Neuronal stem cell (in vitro differentiated cells): ENCODE data around the gene CHPF2.

Experiments used
- DNase-seq: peaks from one replicate; pipeline ENCODE4 v3.0.0-alpha.2; 2013; ENCODE audit warnings: low spot score
- H2AFZ ChIP-seq: one replicate; pipeline ENCODE4 v1.6.1; 2013; ENCODE audit warnings: mild to moderate bottlenecking, low read length, inconsistent platforms
- H2AK5ac ChIP-seq: 2 replicates; pipeline ENCODE4 v1.6.1; 2013; ENCODE audit warnings: low read depth, mild to moderate bottlenecking, inconsistent platforms, low read length, moderate library complexity, mixed read lengths
- H2BK120ac ChIP-seq: 2 replicates; pipeline ENCODE4 v1.6.1; 2013; ENCODE audit warnings: low read depth, mild to moderate bottlenecking, inconsistent platforms, low read length, moderate library complexity, mixed read lengths
- H2BK12ac ChIP-seq: one replicate; pipeline ENCODE4 v1.6.1; 2013; ENCODE audit warnings: low read length, inconsistent platforms
- H2BK15ac ChIP-seq: 2 replicates; pipeline ENCODE4 v1.6.1; 2013; ENCODE audit warnings: mild to moderate bottlenecking, low read length, inconsistent platforms, mixed read lengths
- H2BK5ac ChIP-seq: one replicate; pipeline ENCODE4 v1.6.1; 2013; ENCODE audit warnings: inconsistent platforms, mild to moderate bottlenecking, low read length, moderate library complexity
- H3K14ac ChIP-seq: one replicate; pipeline ENCODE4 v1.6.1; 2013; ENCODE audit warnings: low read length, inconsistent platforms
- H3K18ac ChIP-seq: 2 replicates; pipeline ENCODE4 v1.6.1; 2013; ENCODE audit warnings: low read length, inconsistent platforms
- H3K23ac ChIP-seq: 2 replicates; pipeline ENCODE4 v1.6.1; 2013; ENCODE audit warnings: low read depth, mild to moderate bottlenecking, mixed read lengths, low read length, inconsistent platforms; ENCODE audit not compliant: poor library complexity
- H3K27ac ChIP-seq: replicated peaks from 3 replicates; pipeline ENCODE4 v1.5.1; 2013; ENCODE audit warnings: low read length, inconsistent platforms
- H3K27me3 ChIP-seq, 3 experiments: 2 replicates each; pipeline ENCODE4 v1.6.1; 2013; ENCODE audit warnings: low read length in 3 of 3, mild to moderate bottlenecking in 2 of 3, inconsistent platforms in 1 of 3, low read depth in 1 of 3, mixed read lengths in 1 of 3, moderate library complexity in 1 of 3; ENCODE audit not compliant: control insufficient read depth in 3 of 3, insufficient read depth in 3 of 3
- H3K36me3 ChIP-seq, 2 donors: replicated peaks in 1 of 2; 2 replicates each; pipeline ENCODE4 v1.6.1; 2013; ENCODE audit warnings: low read length in 2 of 2; ENCODE audit not compliant: control insufficient read depth in 2 of 2, insufficient read depth in 2 of 2
- H3K4ac ChIP-seq: 2 replicates; pipeline ENCODE4 v1.6.1; 2013; ENCODE audit warnings: inconsistent platforms, mild to moderate bottlenecking, low read length, moderate library complexity
- H3K4me1 ChIP-seq, 2 donors: 1 replicate in 1 of 2; 2 replicates in 1 of 2; pipeline ENCODE4 v1.6.1; 2013; ENCODE audit warnings: low read length in 2 of 2, low read depth in 1 of 2; ENCODE audit not compliant: control insufficient read depth in 2 of 2, insufficient read depth in 1 of 2
- H3K4me2 ChIP-seq: one replicate; pipeline ENCODE4 v1.6.1; 2013; ENCODE audit warnings: mild to moderate bottlenecking, low read length, inconsistent platforms; ENCODE audit not compliant: insufficient read depth, poor library complexity, severe bottlenecking
- H3K4me3 ChIP-seq, 2 donors: 2 replicates each; pipeline ENCODE4 v1.5.1; 2013; ENCODE audit warnings: low read length in 2 of 2, mild to moderate bottlenecking in 2 of 2, inconsistent platforms in 1 of 2, moderate library complexity in 1 of 2
- H3K79me1 ChIP-seq: one replicate; pipeline ENCODE4 v1.6.1; 2013; ENCODE audit warnings: low read depth, mild to moderate bottlenecking, inconsistent platforms, low read length, moderate library complexity
- H3K9ac ChIP-seq: one replicate; pipeline ENCODE4 v1.6.1; 2013; ENCODE audit warnings: mild to moderate bottlenecking, low read depth, low read length, inconsistent platforms; ENCODE audit not compliant: poor library complexity
- H3K9me3 ChIP-seq, 2 donors: replicated peaks in 1 of 2; 2 replicates each; pipeline versions ENCODE3 to v1.6.1; 2013; ENCODE audit warnings: low read length in 2 of 2, mild to moderate bottlenecking in 2 of 2, inconsistent platforms in 1 of 2, low read depth in 1 of 2, mixed read lengths in 1 of 2, moderate library complexity in 1 of 2; ENCODE audit not compliant: control insufficient read depth in 2 of 2, insufficient read depth in 1 of 2
- H4K8ac ChIP-seq: one replicate; pipeline ENCODE4 v1.6.1; 2013; ENCODE audit warnings: low read depth, mild to moderate bottlenecking, inconsistent platforms, low read length, moderate library complexity
- H4K91ac ChIP-seq: one replicate; pipeline ENCODE4 v1.6.1; 2013; ENCODE audit warnings: low read length, low read depth, mild to moderate bottlenecking, inconsistent platforms; ENCODE audit not compliant: poor library complexity
- WGBS, 2 donors: extraction: QIAGEN DNeasy Blood & Tissue Kit; methylation state at CpG; one replicate each; pipeline ENCODE4 v1.1.7; 2013; ENCODE audit warnings: missing lambda C conversion rate in 2 of 2, mixed read lengths in 1 of 2; ENCODE audit not compliant: insufficient read length in 2 of 2, insufficient replicate concordance in 1 of 2; ENCODE audit errors: extremely low coverage in 2 of 2; 5-methylcytosine and 5-hydroxymethylcytosine counted together

The CHPF2 gene

DNA sequence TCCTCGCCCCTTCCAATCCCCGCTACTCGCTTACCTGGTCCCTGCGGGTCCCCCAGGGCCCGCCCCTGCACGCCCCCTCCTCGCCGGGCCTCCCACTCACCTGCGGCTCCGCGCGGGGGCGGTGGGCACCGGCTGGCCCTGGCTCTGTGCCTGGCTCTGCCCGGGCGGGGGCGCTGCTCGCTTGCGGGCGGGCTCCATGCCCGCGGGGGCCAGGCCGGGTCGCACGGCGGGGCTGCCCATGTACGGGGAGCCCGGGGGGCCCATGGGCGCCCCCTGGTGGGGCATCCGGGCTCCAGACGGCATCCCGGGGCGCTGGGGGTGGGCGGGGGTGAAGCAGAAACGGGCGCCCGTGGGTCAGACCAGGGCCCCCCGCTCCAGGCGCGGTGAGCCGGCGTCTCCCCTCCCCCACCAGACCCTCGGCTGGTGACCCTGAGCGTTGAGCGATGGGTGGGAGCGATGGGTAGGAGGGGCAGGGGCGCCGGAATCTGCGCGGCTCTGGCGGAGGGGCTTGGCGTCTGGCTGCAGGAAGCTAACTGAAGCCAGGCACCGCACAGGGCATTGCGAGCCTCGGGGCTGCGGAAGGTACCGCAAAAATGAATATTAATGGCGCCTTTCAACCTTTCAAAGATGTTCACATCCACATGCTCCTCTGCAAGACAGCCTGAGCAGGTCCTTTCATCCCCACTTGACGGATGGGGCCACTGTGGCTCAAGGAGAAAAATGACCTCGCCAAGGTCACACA is 13.2 kb downstream of the CHPF2 start:
- peak overlapping the region in 1 of 2 donors; percentile 58 for H3K4me3 ChIP-seq
- H2BK120ac ChIP-seq: no peak overlapping the region
- peaks cover 42 to 52% of the 10 kb centered on the region in 2 donors for H3K4me1 ChIP-seq
- H3K9me3 ChIP-seq: no peaks in the 10 kb centered on the region
- peak overlapping the region; percentile 76 for H3K4me2 ChIP-seq
- peak overlapping the region; percentile 76 for H2AK5ac ChIP-seq
- H3K27ac ChIP-seq: no peak overlapping the region
- H4K91ac ChIP-seq: no peak overlapping the region
- H3K36me3 ChIP-seq: peaks cover 4 to 24% of the 10 kb centered on the region in 2 donors
- H3K4ac ChIP-seq: no peak overlapping the region
- peak; percentile 36 for DNase-seq
- peak overlapping the region; percentile 84 for H3K18ac ChIP-seq
- H3K23ac ChIP-seq: peak overlapping the region; percentile 77
- H4K8ac ChIP-seq: no peak overlapping the region
- no CpG with 5 or more reads among the region's 60 CpGs for WGBS, 2 donors
- H2AFZ ChIP-seq: no peak overlapping the region
- H2BK12ac ChIP-seq: no peak overlapping the region
- peak overlapping the region; percentile 47 for H3K9ac ChIP-seq
- peak overlapping the region; percentile 32 for H2BK15ac ChIP-seq
- peaks cover 0 to 22% (median 0%) of the 10 kb centered on the region in 3 experiments for H3K27me3 ChIP-seq
- no peak overlapping the region for H3K14ac ChIP-seq
- H2BK5ac ChIP-seq: no peak overlapping the region
- H3K79me1 ChIP-seq: no peaks in the 10 kb centered on the region

DNA sequence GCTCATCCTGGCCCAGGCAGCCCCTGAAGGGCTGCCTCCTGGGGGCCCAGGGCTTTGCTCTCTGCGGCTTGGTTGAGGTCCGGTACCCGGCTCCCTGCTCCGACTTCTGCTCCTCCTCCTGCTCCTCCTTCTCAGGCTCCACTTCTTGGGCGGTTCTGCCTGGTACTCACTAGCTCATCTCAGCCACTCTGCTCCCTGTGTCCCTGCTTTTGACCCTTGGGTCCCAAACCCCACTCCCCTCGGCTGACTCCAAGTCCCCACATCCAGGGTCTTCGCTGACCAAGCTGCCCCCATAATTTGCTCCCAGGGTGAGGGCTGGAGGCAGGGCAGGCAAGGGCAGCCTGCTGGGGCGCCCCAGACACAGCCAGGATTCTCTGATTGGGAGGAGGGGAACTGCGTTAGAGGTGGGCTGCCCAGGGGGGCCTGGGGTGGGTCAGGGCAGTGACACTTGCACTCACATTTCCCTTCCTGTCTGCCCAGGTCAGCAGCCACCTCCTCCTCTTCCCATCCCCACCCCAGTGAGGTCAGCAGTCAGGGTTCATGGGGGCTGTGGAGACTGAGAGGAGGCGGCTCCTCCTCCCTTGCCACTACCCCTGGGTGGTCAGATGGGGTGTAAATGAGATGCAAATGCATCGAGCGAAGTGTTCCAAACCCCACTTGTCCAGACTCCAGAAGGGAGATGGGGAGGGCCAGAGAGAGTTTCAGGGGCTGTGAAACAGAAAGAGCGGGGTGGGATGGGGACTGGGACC is 14.0 kb downstream of the CHPF2 start:
- Histone ChIP-seq H3K23ac (peak overlapping the region; percentile 77), H2AFZ (no peak overlapping the region), H2BK12ac (no peak overlapping the region), H3K14ac (peak overlapping the region; percentile 2), H3K4ac (no peak overlapping the region), H3K27ac (no peak overlapping the region), H3K4me2 (no peak overlapping the region), H3K79me1 (no peaks in the 10 kb centered on the region), H4K8ac (no peak overlapping the region), H3K18ac (peak overlapping the region; percentile 66), H3K36me3 (peaks cover 2 to 17% of the 10 kb centered on the region in 2 donors), H2AK5ac (peak overlapping the region; percentile 64), H2BK15ac (no peak overlapping the region), H2BK120ac (no peak overlapping the region), H3K27me3 (peaks cover 0 to 29% (median 0%) of the 10 kb centered on the region in 3 experiments), H3K9me3 (no peaks in the 10 kb centered on the region), H3K9ac (no peak overlapping the region), H2BK5ac (no peak overlapping the region), H4K91ac (no peak overlapping the region), H3K4me3 (no peak overlapping the region), H3K4me1 (peaks cover 47 to 59% of the 10 kb centered on the region in 2 donors)
- WGBS, 2 donors: no CpG with 5 or more reads among the region's 13 CpGs
- no peak for DNase-seq

DNA sequence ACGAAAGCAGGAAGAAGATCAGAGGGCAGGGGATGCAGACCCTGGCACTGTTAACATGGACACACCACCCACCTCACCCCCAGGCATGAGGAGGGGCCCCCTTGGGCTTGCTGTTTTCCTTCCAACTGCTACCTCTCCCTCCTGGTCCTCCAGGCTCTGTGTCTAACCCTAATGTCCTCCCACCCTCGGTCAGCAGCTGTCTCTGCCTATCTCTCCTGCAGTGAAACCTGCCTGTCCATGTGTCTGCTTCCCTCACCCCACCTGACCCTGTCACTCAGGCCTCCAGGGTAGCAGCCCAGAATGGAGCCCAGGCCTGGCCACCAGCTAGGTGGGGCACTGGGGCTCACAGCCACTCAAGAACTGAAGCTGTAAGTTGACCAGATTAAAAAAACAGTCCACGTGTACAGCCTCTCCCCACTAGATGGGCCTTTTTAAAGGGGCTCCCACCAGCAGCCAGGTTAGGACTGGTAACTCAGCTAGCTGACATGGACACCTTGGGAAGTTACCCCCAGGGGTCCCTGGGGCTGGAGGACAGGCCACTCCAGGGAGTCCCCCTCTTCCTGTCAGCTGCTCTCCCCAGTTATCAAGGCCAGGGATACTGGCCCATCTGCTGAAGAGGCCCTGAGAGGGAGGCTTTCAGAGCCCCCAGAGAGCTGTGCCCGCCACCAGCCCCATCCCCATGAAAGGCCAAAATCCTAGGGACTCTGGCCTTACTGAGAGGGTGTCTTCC is 14.7 kb downstream of the CHPF2 start:
- Histone ChIP-seq H3K36me3 (peaks cover 0 to 9% of the 10 kb centered on the region in 2 donors), H3K4me2 (no peak overlapping the region), H3K18ac (peak overlapping the region; percentile 12), H2AFZ (peak overlapping the region; percentile 93), H2BK120ac (no peak overlapping the region), H3K4me1 (peaks cover 47 to 59% of the 10 kb centered on the region in 2 donors), H3K9ac (no peak overlapping the region), H2BK5ac (no peak overlapping the region), H3K27ac (no peak overlapping the region), H2BK12ac (no peak overlapping the region), H3K4ac (no peak overlapping the region), H3K27me3 (peaks cover 0 to 29% (median 0%) of the 10 kb centered on the region in 3 experiments), H2BK15ac (no peak overlapping the region), H4K91ac (no peak overlapping the region), H3K79me1 (no peaks in the 10 kb centered on the region), H2AK5ac (peak overlapping the region; percentile 89), H4K8ac (no peak overlapping the region), H3K9me3 (no peaks in the 10 kb centered on the region), H3K4me3 (peak overlapping the region in 1 of 2 donors; percentile 62), H3K14ac (no peak overlapping the region), H3K23ac (no peak overlapping the region)
- no CpG with 5 or more reads among the region's 4 CpGs for WGBS, 2 donors
- no peak for DNase-seq
